ENCODE results near the gene KSR1.
"Not testable (repeated sequence)": the region's sequence is repeated elsewhere in the genome, so short reads cannot be mapped to it uniquely, and the experiment has no call there.

The KSR1 gene

DNA sequence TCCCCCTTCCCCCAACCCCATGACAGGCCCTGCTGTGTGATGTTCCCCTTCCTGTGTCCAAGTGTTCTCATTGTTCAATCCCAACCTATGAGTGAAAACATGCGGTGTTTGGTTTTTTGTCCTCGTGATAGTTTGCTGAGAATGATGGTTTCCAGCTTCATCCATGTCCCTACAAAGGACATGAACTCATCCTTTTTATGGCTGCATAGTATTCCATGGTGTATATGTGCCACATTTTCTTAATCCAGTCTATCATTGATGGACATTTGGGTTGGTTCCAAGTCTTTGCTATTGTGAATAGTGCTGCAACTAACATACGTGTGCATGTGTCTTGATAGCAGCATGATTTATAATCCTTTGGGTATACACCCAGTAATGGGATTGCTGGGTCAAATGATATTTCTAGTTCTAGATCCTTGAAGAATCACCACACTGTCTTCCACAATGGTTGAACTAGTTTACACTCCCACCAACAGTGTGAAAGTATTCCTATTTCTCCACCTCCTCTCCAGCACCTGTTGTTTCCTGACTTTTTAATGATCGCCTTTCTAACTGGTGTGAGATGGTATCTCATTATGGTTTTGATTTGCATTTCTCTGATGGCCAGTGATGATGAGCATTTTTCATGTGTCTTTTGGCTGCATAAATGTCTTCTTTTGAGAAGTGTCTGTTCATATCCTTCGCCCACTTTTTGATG is 28.9 kb upstream of the KSR1 start:
- not testable (repeated sequence) for DNase-seq

DNA sequence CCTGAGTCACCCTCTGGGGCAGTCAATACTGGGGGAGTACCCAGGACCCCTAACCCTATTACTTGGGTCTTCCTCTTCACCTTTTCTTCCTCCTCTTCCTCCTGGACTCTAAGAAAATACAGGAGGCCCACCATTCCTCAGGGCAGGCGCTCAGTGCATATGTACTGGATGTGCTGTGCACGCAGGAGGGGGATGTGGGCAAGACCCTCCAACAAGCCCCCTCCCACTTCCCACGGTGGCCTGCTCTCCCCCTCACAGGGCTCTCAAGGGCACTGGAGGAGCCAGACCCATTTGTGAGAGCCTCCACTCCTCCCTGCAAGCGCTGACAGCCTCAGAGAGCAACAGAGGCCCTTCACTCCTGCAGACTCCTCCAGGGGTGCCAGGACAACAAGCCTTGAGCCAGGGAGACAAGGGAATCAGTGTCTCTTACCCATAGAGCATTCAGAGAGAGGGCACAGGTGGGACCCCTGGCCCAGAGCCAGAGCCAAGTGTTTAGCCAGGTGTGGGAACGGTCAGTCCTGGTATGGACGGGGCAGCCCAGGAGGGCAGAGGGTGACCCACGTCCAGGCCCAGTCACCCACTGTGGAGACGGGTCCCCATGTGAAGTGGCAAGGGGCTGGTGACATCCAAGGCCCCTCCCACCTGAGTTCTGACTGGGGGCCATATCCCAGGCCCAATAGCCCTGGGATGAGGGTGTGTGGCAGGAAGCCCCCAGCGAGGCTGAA is 27.3 kb upstream of the KSR1 start:
- DNase-seq = no peak

DNA sequence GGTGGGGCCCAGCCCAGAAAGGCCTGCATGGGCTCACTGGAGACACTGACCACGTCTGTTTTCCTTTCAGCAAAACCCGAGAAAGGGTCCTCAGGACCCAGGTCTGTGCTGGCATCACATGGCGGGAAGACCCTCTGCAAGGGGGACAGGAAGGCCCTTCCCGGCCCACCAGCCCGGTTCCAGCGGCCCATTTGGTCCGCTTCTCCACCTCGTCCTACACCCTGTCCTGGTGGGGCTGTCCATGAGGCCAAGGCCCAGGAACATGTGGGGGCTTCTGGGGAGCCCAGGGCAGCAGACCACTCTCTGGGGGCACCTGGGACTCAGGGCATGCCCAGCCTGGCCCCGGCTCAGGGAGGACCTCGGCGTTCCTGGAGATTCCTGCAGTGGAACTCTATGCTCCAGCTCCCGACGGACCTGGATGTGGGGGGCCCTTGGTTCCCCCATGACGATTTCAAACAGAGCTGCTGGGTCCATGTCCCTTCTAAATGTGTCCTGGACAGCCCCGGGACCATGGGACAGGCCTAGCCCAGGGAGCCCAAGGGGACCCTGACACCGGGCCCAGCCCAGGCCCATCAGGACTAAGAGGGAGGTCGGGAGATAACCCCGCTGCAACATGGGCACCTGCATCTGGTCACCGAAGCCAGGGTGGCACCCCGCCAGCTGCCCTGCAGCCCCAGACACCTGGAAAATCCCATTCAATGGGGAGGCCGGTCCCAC is 26.4 kb upstream of the KSR1 start:
- DNase-seq = no peak

DNA sequence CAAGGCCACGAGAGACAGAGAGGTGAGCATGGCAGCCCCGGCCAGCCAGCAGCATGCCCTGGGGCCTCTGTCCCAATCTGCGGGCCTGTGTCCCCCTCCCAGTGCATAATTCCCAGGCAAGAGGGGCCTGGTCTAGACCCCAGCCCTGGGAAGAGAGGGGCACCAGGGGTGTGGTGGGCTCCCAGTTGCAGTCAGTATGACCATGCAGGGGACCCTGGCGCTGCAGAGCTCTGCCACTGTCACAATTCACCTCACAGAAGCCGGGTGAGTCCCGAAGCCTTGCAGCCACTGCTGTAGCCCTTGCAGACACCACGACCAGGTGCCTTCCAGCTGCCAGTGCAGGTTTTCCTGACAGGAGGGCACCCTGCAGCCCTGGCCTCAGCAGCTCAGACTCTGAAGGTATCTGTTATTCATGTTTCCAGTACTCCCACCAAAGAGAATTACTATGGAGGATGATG is 25.8 kb upstream of the KSR1 start:
- DNase-seq = no peak

DNA sequence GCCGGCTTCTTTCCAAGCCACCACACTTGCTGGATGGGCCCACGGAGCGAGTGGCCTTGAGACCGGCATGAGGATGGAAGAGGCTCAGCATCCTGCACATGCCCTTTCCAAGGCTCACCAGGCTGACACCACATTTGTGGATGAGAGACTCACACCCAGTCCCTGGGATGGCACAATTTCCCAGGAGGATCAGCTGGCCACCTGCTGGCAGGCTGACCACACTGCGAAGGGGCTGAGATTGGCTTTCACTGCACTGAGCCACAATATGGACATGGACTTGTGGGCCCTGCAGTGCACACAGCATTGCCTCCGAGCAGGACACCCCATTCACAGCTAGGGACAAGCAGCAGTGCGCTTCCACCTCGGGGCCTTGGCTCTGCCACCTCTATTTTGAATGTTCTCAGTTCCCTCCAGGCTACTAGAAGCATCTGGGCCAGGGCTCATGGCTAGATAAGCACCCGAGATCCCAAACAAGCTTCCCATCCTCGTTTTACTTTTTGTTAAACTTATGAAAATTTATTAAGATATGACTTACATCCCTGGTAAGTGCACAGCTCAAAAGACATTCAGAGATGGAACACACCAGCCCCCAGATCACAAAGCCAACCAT is 25.3 kb upstream of the KSR1 start:
- DNase-seq = no peak

DNA sequence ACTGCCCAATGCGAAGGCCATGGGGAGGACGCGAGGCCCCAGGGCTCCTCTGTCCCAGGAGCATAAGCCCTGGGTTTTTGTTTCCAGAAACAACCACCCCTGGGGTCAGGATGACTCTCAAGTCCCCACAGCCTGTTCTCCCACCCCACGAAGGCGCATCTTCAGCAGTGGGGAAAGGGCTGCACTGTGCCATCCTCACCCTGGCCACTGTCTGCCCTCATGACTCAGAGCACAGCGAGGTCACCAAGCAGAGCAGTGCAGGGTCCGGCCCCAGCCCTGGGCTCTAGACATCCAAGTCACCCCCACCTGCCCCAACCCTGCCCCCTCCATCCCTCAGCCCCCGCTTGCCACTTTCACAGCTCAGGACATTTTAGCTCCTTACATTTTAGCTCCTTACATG is 22.7 kb upstream of the KSR1 start:
- DNase-seq = no peak

DNA sequence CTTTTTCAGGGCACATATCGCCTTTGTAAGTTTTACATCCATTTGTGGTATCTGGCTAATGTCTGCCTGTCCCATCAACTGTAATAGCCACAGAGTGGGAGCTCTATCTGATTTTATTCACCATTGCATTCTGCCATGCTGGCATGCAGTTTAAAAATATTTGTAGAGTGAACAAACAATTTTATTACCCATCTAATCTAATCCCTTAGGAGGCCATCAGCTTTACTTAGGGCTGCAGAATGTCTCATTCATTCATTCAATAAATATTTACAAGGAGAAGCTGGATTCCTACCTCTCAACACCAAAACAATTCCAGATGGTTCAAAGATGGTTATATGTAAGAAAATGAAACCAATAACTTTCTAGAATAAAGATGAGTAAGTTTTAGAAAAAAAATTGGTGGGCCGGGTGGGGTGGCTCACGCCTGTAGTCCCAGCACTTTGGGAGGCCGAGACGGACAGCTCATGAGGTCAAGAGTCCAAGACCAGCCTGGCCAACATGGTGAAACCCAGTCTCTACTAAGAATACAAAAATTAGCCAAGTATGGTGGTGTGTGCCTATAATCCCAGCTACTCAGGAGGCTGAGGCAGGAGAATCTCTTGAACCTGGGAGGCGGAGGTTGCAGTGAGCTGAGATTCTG is 20.7 kb upstream of the KSR1 start:
- DNase-seq = not testable (repeated sequence)

DNA sequence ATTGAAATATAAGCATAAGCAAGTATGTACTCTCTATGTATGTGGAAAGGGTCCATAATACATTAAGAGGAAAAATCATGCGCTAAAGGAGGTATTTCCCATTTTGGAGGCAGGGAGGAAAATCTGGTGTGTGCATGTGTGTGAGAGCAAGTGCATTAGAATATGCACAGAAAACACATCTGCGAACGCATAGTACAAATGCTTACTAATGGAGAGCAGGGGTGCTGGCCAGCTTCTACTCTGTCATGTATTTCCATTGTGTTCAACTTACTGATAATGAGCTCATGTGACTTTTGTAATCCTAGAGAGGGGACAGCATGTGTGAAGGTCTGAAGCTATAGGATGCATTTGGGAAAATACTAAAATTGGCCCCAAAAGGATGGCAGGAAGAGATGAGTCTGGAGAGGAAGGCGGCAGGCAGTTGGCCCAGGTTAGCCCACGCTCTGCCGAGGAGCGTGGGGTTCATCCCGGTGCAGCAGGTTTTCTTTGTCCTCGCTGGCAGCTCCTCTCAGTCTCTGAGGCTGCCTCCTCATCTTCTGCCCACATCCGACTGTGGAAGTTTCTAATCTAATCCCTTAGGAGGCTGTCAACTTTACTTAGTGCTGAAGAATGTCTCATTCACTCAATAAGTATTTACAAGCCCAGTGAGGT is 17.8 kb upstream of the KSR1 start:
- DNase-seq = no peak

DNA sequence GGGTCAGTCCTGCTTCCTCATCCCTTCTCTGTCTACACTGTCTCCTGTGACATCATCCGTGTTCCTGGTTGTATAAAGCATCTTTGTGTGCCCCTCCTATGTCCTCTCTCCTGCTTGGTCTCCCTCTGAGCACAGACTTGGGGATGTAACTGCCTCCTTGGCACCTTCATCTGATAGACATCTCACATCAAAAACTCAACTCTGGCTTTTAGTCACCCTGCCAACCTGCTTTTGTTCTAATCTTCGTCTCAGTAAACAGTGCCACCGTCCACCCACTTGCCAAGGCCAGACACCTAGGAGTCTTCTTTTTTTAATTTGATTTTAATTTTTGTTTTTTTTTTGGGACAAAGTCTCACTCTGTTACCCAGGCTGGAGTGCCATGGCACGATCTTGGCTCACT is 16.9 kb upstream of the KSR1 start:
- no peak for DNase-seq

DNA sequence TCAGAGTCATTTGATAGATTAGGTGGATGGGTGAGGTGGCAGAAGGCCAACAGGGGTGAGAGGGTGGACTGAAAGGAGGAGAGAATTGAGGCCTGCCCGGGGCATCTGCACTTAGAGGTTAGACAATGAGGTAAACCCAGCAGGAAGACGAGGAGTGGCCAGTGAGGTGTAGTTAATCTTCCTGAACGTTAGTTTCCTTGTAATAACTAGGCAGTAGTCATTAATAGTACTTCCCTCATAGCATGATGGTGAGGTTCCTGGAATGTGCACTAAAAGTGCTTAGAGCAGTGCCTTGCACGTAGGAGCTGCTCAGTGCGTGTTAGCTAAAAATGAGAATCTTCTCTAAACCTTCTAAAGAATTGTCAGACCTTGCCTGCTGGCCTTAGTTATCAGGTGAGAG is 13.5 kb upstream of the KSR1 start:
- no peak for DNase-seq

DNA sequence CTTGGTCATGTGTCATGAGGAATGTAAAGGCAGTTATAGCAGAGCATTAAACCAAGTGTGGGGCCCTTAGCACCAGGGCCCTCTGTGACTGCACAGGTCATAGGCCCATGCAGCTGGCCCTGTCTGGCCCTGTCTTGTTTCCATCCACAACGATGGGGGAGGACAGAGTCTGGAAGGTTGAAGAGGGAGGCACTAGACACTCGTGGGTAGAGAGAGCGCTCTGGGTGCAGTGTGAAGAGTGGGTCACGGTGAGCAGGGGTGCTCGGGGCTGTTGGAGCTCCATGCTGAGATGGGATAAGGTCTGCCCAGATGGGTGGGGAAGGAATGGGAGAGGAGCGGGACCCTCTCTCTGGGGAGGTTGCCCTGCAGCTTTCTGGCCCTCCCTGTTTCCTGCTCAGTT is 12.8 kb upstream of the KSR1 start:
- DNase-seq = no peak

DNA sequence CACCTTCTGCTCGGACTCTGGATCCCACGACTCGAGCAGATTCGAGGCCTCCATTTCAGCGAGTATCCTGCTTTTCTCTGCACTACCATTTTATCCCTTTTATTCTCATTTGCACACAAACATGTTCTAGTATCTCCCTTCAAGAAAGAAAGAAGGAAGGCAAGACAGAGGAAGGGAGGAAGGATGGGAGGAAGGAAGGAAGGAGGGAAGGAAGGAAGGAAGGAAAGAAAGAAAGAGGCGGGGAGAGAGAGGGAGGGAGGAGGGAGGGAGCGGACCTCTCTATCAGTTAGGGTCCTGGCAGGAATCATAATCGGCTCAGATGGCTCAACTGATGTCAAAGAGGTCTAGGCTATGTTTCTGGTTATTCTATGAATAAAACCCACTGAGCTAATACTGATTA is 10.3 kb upstream of the KSR1 start:
- DNase-seq = no peak

DNA sequence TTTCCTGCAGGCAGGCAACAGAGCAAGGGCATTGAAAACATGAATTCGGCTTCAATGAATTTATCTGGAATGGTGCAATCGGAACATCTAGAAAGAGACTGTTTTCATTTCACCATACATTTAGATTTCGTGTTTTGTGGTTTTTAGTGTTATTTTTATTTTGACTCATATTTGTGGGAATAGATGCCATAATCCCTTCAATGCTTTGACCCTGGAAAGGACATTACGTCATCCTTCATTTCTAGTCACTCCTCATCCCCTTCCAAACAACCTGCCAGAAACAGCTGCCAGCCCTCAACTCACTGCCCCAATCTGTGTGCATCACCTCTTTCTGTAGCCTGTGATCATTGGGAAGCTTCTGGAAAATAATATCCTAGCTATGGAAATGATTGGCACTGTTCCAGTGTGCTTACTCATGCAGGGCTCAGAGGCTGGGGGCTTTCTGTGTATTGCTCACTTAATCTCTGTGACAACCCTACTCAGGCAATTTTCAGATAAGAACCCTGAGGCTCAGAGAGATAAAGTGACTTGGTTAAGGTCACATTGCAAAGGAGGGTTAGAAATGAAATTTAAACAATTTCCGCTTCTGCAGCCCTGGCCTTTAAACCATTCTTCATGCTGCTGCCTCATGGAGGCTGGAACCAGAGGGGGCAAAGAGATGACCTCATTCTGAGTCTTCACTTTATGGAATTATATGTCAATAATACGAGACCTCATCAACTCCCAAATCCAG is 9.5 kb upstream of the KSR1 start:
- DNase-seq = no peak

DNA sequence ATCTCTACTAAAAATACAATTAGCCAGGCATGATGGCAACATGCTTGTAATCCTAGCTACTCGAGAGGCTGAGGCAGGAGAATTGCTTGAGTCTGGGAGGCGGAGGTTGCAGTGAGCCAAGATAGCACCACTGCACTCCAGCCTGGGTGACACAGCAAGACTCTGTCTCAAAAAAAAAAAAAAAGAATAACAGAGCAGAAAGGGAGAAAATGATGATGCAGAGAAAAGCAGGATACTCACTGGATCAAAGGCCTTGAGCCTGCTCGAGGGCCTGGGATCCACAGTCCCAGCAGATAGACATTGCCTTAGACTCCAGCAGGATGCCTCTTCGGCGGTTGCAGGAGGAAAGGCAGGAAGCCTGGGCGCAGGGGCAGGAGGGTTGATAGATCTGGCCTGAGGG is 7.7 kb upstream of the KSR1 start:
- not testable (repeated sequence) for DNase-seq

DNA sequence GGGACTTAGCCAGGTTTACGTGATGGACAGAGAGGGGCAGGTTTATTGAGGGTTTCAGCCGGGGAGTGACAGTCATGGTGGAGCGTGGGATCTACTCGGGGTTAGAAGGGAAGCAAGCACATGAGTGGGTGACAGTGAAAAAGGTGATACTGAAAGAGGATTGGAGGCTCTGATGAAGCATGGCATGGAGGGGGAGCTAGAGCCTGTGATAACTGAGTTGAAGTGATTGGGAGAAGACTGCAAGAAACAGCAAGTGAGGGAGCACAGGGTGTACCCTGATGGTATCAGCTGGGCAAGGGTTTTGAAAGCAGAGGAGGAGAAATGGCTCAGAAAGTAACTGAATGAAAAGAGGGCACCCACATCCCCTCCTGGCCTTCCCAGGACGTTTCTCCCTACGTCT is 6.7 kb upstream of the KSR1 start:
- DNase-seq = no peak

DNA sequence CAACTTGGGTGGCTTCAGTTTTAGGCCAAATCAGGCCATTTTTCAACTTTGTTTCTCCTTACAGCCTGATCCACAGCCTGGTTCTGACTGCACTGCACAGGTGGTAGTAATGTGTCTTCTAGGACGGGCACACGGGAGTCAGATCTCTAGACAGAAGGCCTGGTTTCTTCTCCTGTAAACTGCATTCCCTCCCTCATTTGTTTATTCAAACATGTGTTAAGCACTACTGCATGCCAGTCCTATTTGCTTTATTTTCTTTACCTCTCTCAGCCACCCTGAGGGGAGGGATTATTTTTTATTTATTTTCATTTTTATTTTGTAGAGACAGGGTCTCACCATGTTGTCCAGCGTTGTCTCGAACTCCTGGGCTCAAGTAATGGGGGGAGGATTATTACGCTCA is 6.3 kb upstream of the KSR1 start:
- DNase-seq = no peak

DNA sequence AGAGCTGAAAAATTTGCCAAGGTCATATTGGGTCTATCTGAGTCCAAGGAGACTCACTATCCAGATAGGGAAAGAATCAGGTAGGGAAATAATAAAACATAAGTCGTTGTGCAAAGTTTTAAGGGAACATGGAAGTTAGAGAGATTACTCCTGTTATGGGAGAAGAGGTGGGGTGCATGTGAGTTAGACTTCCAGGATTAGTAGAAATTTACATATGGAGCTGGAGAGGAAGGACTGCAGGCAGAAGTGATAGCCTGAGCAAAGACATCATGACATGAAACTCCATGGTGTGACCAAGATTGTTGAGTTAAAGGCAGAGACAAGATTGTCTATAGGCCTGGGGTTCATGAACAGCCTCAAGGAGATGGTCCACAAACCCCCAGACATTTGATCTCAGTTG is 5.8 kb upstream of the KSR1 start:
- no peak for DNase-seq

DNA sequence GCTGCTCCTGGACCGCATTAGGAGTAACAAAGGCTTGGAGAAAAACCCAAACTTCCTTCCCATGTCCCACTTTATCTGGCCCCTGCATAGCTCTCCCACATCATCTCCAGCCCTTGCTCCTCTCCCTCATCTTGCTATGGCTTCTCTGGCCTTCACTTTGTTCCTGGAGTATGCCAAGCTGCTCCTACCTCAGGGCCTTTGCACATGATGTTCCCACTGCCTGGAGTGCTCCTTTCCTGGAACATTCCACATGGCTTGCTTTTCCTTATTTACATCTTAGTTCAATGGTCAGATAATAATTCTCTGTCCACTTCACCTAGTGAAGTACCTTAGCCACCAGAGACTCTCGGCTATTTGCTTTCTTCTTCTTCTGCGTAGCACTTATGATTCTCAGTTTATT is 4.3 kb upstream of the KSR1 start:
- no peak for DNase-seq

DNA sequence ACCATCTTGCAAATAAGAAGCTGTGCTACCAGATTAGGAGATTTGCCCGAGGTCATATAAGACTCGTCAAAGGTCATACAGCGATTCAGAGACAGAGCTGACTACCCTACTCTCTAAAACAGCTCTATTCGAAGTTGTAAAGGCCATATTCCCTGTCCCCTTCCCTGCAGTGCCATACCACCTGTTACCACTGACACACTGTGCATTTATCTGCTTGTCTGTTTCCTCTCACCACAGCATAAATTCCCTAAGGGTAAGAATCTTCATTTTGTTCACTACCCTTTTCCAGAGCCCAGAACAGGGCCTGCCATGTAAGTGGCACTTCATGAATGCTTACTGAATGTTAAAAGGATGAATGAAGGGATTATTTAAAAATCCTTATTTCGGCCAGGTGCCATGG is 3.4 kb upstream of the KSR1 start:
- DNase-seq = no peak

DNA sequence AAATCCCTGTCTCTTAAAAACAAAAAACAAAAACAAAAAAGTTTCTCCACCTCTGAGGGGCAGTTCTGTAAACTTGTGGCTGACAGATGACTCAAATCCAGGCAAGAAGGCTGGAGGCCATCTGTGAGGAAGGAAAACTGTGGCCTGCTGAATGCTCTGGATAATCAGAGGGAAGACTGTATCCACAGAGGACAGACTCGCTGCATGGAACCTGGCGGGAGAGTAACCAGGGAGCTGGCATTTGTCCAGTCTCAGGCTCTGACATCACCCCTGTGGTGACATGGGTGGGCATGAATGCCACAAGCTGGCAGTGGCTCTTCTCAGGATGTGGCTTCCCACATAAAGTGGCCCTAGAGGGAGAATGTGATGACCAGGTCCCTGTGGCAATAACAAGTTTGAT is 2.8 kb upstream of the KSR1 start:
- no peak for DNase-seq

DNA sequence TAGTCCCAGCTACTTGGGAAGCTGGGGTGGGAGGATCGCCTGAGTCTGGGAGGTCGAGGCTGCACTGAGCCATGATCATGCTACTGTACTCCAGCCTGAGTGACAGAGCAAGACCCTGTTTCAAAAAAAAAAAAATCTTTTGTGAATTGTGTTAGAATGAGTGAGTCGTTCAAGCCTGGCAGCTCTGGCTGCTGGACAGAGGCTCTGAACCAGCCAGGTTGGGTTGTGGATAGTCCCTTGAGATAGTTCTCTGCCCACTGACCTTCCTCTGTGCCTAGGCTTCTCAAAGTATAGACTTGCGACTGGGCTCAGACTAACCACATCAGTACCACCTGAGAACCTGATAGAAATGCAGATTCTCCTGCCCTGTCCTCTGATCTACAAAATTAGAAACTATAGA is 2.2 kb upstream of the KSR1 start:
- no peak for DNase-seq
